LNCaP clone FGC (cell line): Measurements from ENCODE around the gene RFTN2.

ENCODE experiments used
- DNase-seq: peaks from one replicate; pipeline ENCODE4 v3.0.0-alpha.2; 2011; ENCODE audit warnings: low read depth
- H3K4me3 ChIP-seq: 2 replicates; pipeline ENCODE4 v1.5.1; 2011; ENCODE audit warnings: mild to moderate bottlenecking, low read depth, low read length, control low read depth
- CTCF ChIP-seq: IDR thresholded peaks from 2 replicates; pipeline ENCODE4 v1.5.1; 2012; ENCODE audit warnings: mild to moderate bottlenecking; ENCODE audit not compliant: control insufficient read depth, insufficient read depth; ENCODE audit errors: extremely low read depth

Gene RFTN2

GRCh38 chr2:197539734-197540133 lies 135.7 kb downstream of the RFTN2 start:
- no peak for DNase-seq
- no peak overlapping the region for H3K4me3 ChIP-seq
- no peak for TF ChIP-seq CTCF

GRCh38 chr2:197538412-197538811 lies 137.0 kb downstream of the RFTN2 start:
- DNase-seq, result no peak
- TF ChIP-seq CTCF, result no peak
- no peak overlapping the region for H3K4me3 ChIP-seq
